B cell (primary cell): Measurements from ENCODE around the gene MYO1C. TPM values are rescaled to one million over a fixed set of nuclear protein-coding genes. Genes with fewer than 3 reads are reported as not detected.
"Not testable (repeated sequence)": the region's sequence is repeated elsewhere in the genome, so short reads cannot be mapped to it uniquely, and the experiment has no call there.

Experiments used
- ATAC-seq: fragments of 200-7000 bp; cut with Tn5 transposase; one replicate; pipeline ENCODE4 v1.10.0; 2021; ENCODE audit warnings: low read depth, mild to moderate bottlenecking, moderate number of reproducible peaks, moderate library complexity
- CTCF ChIA-PET: fragments of 350-600 bp; sonication (Branson Sonifier 250); formaldehyde crosslinking; loops from one replicate; lab custom pipeline; 2021; ENCODE audit warnings: antibody characterized with exemption, inconsistent platforms; lab: Charles Lee
- POLR2A ChIA-PET: fragments of 350-600 bp; sonication (Branson Sonifier 250); formaldehyde crosslinking; loops from one replicate; lab custom pipeline; 2021; ENCODE audit warnings: antibody characterized with exemption; lab: Charles Lee
- DNase-seq: peaks from one replicate; pipeline ENCODE4 v3.0.0; 2013
- H2AFZ ChIP-seq: 2 replicates; pipeline ENCODE4 v1.6.1; 2012; ENCODE audit warnings: mild to moderate bottlenecking, low read depth, low read length; ENCODE audit not compliant: insufficient read depth, poor library complexity, severe bottlenecking
- H3K27ac ChIP-seq, 2 donors: 1 replicate in 1 of 2; 2 replicates in 1 of 2; pipeline ENCODE4 v1.5.1; 2012 to 2013; ENCODE audit warnings: low read length in 2 of 2, mild to moderate bottlenecking in 2 of 2, moderate library complexity in 1 of 2
- H3K27me3 ChIP-seq, 4 experiments: fragments of 200-600 bp in 1 of 4; sonication (generic) in 1 of 4; replicated peaks in 1 of 4; 1 replicate in 2 of 4; 2 replicates in 2 of 4; pipeline versions ENCODE4 v1.6.1 to v1.7.0; 2013 to 2016; ENCODE audit warnings: low read length in 3 of 4, mild to moderate bottlenecking in 2 of 4, mixed read lengths in 1 of 4, moderate library complexity in 1 of 4; ENCODE audit not compliant: insufficient read depth in 4 of 4, control insufficient read depth in 3 of 4; ENCODE audit errors: control extremely low read depth in 1 of 4
- H3K36me3 ChIP-seq, 2 experiments: replicated peaks in 1 of 2; 1 replicate in 1 of 2; 2 replicates in 1 of 2; pipeline versions ENCODE4 v1.6.1 to v1.7.1; 2013; ENCODE audit warnings: low read length in 1 of 2; ENCODE audit not compliant: insufficient read depth in 2 of 2, control insufficient read depth in 1 of 2; ENCODE audit errors: control extremely low read depth in 1 of 2, extremely low read depth in 1 of 2
- H3K4me1 ChIP-seq, 2 donors: fragments of 200-600 bp in 1 of 2; sonication (generic) in 1 of 2; 1 replicate in 1 of 2; 2 replicates in 1 of 2; pipeline versions ENCODE4 v1.5.1 to v1.6.1; 2013 to 2017; ENCODE audit warnings: low read length in 2 of 2; ENCODE audit not compliant: control insufficient read depth in 2 of 2, insufficient read depth in 2 of 2
- H3K4me2 ChIP-seq: replicated peaks from 2 replicates; pipeline ENCODE3; 2012; ENCODE audit warnings: mild to moderate bottlenecking, low read depth, low read length; ENCODE audit not compliant: poor library complexity, severe bottlenecking
- H3K4me3 ChIP-seq, 5 experiments: fragments of 200-600 bp in 1 of 5; sonication (generic) in 1 of 5; 1 replicate in 3 of 5; 2 replicates in 2 of 5; pipeline versions ENCODE4 v1.5.1 to v1.7.0; 2011 to 2016; ENCODE audit warnings: low read length in 4 of 5, mild to moderate bottlenecking in 4 of 5, low read depth in 2 of 5, control low read depth in 1 of 5, moderate library complexity in 1 of 5; ENCODE audit not compliant: insufficient read depth in 1 of 5; ENCODE audit errors: control extremely low read depth in 1 of 5, extremely low read depth in 1 of 5
- H3K79me2 ChIP-seq: fragments of 200-600 bp; sonication (generic); one replicate; pipeline ENCODE4 v1.6.0; 2016; ENCODE audit warnings: low read length; ENCODE audit not compliant: control insufficient read depth, insufficient read depth
- H3K9ac ChIP-seq: fragments of 200-600 bp; sonication (generic); 2 replicates; pipeline ENCODE4 v1.6.1; 2017; ENCODE audit warnings: mild to moderate bottlenecking, low read length, moderate library complexity
- H3K9me3 ChIP-seq, 3 donors: one replicate each; pipeline versions ENCODE4 v1.6.1 to v1.7.1; 2013; ENCODE audit warnings: low read length in 2 of 3; ENCODE audit not compliant: control insufficient read depth in 2 of 3, insufficient read depth in 1 of 3; ENCODE audit errors: control extremely low read depth in 1 of 3
- H4K20me1 ChIP-seq: 2 replicates; pipeline ENCODE4 v1.6.0; 2012; ENCODE audit warnings: mild to moderate bottlenecking, low read length; ENCODE audit not compliant: insufficient read depth, control insufficient read depth, poor library complexity, severe bottlenecking
- H3K27ac Mint-ChIP-seq: one replicate; pipeline ENCODE4 v1.8.0; 2021; ENCODE audit warnings: mixed read lengths
- H3K27me3 Mint-ChIP-seq: one replicate; pipeline ENCODE4 v1.8.0; 2021; ENCODE audit warnings: mixed read lengths
- H3K4me1 Mint-ChIP-seq: one replicate; pipeline ENCODE4 v1.8.0; 2021; ENCODE audit warnings: mixed read lengths
- H3K4me3 Mint-ChIP-seq: one replicate; pipeline ENCODE4 v1.8.0; 2021; ENCODE audit warnings: mixed read lengths
- H3K9me3 Mint-ChIP-seq: one replicate; pipeline ENCODE4 v1.8.0; 2022; ENCODE audit warnings: mixed read lengths; ENCODE audit not compliant: insufficient read depth
- EZH2 ChIP-seq: IDR thresholded peaks from 2 replicates; pipeline ENCODE4 v1.6.1; 2012; ENCODE audit warnings: borderline replicate concordance, low read depth, mild to moderate bottlenecking, moderate library complexity, low read length; ENCODE audit not compliant: insufficient read depth, poor library complexity, severe bottlenecking
- WGBS: methylation state at CpG from one replicate; pipeline ENCODE4 v1.1.5; 2013; ENCODE audit warnings: missing lambda C conversion rate; ENCODE audit not compliant: insufficient coverage; 5-methylcytosine and 5-hydroxymethylcytosine counted together
- intact Hi-C: fragments of 100-400 bp; cut with micrococcal nuclease; formaldehyde crosslinking; loops from one replicate; pipeline ENCODE4 v1.10.0; 2022
- polyA plus RNA-seq: library from polyadenylated mRNA; depleted of rRNA; stranded (reverse); fragments of >200 nt; gene quantifications from 2 replicates; pipeline ENCODE4 v1.2.3, GENCODE V29; 2012
- total RNA-seq, 2 donors: library from RNA; stranded (reverse); fragments of 120-200 nt in 1 of 2; gene quantifications; 1 replicate in 1 of 2; 2 replicates in 1 of 2; pipeline versions ENCODE4 v1.2.3 to v1.2.4, GENCODE V29; 2013 to 2022

The MYO1C gene
- total and polyA plus RNA-seq, 2 donors (not counting 1 experiment from before 2014, with no cell fraction given), result 54.7 to 81.7 TPM

- no peaks in the 10 kb centered on the region for H3K27me3 ChIP-seq
- TF ChIP-seq EZH2, result no peak
- 97% methylated on average over 3 of the region's 11 CpGs for WGBS
- H3K4me1 ChIP-seq, result no peaks in the 10 kb centered on the region
- no peaks in the 10 kb centered on the region for H3K9me3 Mint-ChIP-seq
- H3K9ac ChIP-seq, result no peak overlapping the region
- no peaks in the 10 kb centered on the region for H3K9me3 ChIP-seq
- H3K27ac Mint-ChIP-seq, result no peak overlapping the region
- intact Hi-C loops, result no loop called here
- DNase-seq (no peak), ATAC-seq (no peak)
- H3K4me3 Mint-ChIP-seq, result no peak overlapping the region
- peaks cover 23% of the 10 kb centered on the region for H3K79me2 ChIP-seq
- H3K36me3 ChIP-seq, result peaks cover 9 to 29% of the 10 kb centered on the region in 2 experiments
- no peak overlapping the region for H3K4me2 ChIP-seq
- peaks cover 21% of the 10 kb centered on the region for H4K20me1 ChIP-seq
- H2AFZ ChIP-seq, result no peak overlapping the region
- H3K27me3 Mint-ChIP-seq, result no peaks in the 10 kb centered on the region
- ChIA-PET CTCF (no interaction called here), POLR2A (no interaction called here)
- H3K27ac ChIP-seq, result no peak overlapping the region
- no peaks in the 10 kb centered on the region for H3K4me1 Mint-ChIP-seq
- H3K4me3 ChIP-seq, result no peak overlapping the region
These were observed 72.3 kb downstream of the MYO1C start for GRCh38 chr17:1420163-1420562.

GRCh38 chr17:1418476-1418875 lies 74.0 kb downstream of the MYO1C start:
- H3K79me2 ChIP-seq, H3K4me3 Mint-ChIP-seq, ATAC-seq, H3K4me1 ChIP-seq, H3K9me3 ChIP-seq, H3K27ac ChIP-seq, H4K20me1 ChIP-seq, H3K9ac ChIP-seq, H3K27ac Mint-ChIP-seq, H3K27me3 ChIP-seq, H3K27me3 Mint-ChIP-seq, H3K9me3 Mint-ChIP-seq, H3K4me3 ChIP-seq, DNase-seq, H3K4me2 ChIP-seq, H2AFZ ChIP-seq, intact Hi-C loops, H3K4me1 Mint-ChIP-seq: not testable (repeated sequence)
- peaks cover 9 to 22% of the 10 kb centered on the region in 2 experiments for H3K36me3 ChIP-seq
- 98% methylated on average over 9 of the region's 10 CpGs for WGBS
- POLR2A ChIA-PET, result interaction anchor here (0.9 kb wide), 1 partner anchor 53 kb away, joined by 12 read pairs; no protein-coding TSS in a partner anchor
- CTCF ChIA-PET, result interaction anchor here (1.0 kb wide), 1 partner anchor 53 kb away, joined by 3 read pairs; no protein-coding TSS in a partner anchor
